Left ventricle myocardium inferior (tissue), 1 donor: ENCODE results near the gene FAF1. TPM values are rescaled to one million over a fixed set of nuclear protein-coding genes. Genes with fewer than 3 reads are reported as not detected.

Experiments
- DNase-seq: peaks from one replicate; pipeline ENCODE4 v3.0.0-alpha.2; 2020
- H3K27ac ChIP-seq: fragments of 200-600 bp; replicated peaks from 2 replicates; pipeline ENCODE4 v1.8.0; 2021
- H3K27me3 ChIP-seq: fragments of 200-600 bp; 2 replicates; pipeline ENCODE4 v1.8.0; 2021; ENCODE audit warnings: low read depth
- H3K36me3 ChIP-seq: fragments of 200-600 bp; 2 replicates; pipeline ENCODE4 v1.8.0; 2021
- H3K4me1 ChIP-seq: fragments of 200-600 bp; 2 replicates; pipeline ENCODE4 v1.8.0; 2021
- H3K4me3 ChIP-seq: fragments of 200-600 bp; 2 replicates; pipeline ENCODE4 v1.8.0; 2021; ENCODE audit warnings: mild to moderate bottlenecking, moderate library complexity
- H3K9me3 ChIP-seq: fragments of 200-600 bp; replicated peaks from 2 replicates; pipeline ENCODE4 v1.8.0; 2021
- intact Hi-C: fragments of 100-400 bp; cut with micrococcal nuclease; formaldehyde crosslinking; loops from one replicate; pipeline ENCODE4 v1.11.0; 2022
- total RNA-seq: library from RNA; stranded (reverse); fragmentation: NEBNext Ultra II Directional; extraction: Animal tissue kit (Norgen Biotek cat#: 25700); gene quantifications from one replicate; pipeline ENCODE4 v1.2.1, GENCODE V29; 2021
- TF ChIP-seq, protein P1 (sequence below): fragments of 200-600 bp; IDR thresholded peaks from 2 replicates; pipeline ENCODE4 v1.8.0; 2021; ENCODE audit warnings: antibody characterized with exemption, mild to moderate bottlenecking, borderline replicate concordance
- donor health status: DM: no; HTN: yes; CAD: no; lungs with severe emphysema.

The FAF1 gene
- total RNA-seq, 1 donor from 2014 or later = 80.0 TPM

DNA sequence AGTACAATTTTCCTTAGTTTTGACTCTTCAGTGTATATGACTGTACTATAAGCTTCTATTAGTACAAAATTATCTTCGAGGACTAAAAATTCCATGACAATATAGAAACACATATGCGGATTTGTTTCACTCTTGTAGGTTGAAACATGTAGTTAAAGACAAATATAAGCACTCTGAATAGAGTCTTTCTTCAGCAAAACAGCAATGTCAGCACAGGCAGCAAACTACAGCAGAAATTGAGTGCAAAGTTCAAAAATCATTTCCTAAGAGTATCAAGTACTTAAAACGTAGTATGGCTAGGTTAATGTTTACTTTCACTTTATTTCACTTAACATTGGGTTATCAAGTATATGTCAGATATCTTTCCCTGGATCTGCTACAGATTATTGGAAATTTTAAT is 106.7 kb downstream of the FAF1 start:
- DNase-seq = no peak
- no peaks in the 10 kb centered on the region for H3K36me3 ChIP-seq
- peaks cover 22% of the 10 kb centered on the region for H3K4me1 ChIP-seq
- no peak overlapping the region for H3K27ac ChIP-seq
- peaks cover 4% of the 10 kb centered on the region for H3K9me3 ChIP-seq
- TF ChIP-seq, protein P1, sequence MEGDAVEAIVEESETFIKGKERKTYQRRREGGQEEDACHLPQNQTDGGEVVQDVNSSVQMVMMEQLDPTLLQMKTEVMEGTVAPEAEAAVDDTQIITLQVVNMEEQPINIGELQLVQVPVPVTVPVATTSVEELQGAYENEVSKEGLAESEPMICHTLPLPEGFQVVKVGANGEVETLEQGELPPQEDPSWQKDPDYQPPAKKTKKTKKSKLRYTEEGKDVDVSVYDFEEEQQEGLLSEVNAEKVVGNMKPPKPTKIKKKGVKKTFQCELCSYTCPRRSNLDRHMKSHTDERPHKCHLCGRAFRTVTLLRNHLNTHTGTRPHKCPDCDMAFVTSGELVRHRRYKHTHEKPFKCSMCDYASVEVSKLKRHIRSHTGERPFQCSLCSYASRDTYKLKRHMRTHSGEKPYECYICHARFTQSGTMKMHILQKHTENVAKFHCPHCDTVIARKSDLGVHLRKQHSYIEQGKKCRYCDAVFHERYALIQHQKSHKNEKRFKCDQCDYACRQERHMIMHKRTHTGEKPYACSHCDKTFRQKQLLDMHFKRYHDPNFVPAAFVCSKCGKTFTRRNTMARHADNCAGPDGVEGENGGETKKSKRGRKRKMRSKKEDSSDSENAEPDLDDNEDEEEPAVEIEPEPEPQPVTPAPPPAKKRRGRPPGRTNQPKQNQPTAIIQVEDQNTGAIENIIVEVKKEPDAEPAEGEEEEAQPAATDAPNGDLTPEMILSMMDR = no peak
- intact Hi-C loops = no loop called here
- H3K4me3 ChIP-seq = no peak overlapping the region
- H3K27me3 ChIP-seq = no peaks in the 10 kb centered on the region

DNA sequence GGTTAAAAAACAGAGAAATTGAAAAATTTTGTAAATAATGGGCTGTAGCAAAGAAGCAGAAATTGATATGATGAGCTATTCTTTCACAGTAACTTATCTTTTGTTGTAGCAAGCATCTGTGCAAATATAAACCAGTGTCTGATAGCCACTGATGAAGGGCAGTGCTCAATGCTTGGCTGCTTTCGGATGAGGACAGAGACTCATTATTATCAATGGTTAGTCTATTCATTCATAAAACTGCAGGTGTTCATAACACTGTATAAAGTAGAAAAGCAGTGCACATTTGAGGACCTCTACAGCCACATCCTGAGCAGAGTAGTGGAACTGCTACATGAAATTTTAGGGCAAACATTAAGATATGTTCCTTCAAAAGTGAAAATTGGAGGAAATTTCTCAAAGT is 107.2 kb downstream of the FAF1 start:
- intact Hi-C loops = no loop called here
- no peak for DNase-seq
- Histone ChIP-seq H3K4me3 (no peak overlapping the region), H3K36me3 (no peaks in the 10 kb centered on the region), H3K27ac (no peak overlapping the region), H3K4me1 (peaks cover 22% of the 10 kb centered on the region), H3K27me3 (no peaks in the 10 kb centered on the region), H3K9me3 (peaks cover 8% of the 10 kb centered on the region)
- TF ChIP-seq, protein P1 = no peak

DNA sequence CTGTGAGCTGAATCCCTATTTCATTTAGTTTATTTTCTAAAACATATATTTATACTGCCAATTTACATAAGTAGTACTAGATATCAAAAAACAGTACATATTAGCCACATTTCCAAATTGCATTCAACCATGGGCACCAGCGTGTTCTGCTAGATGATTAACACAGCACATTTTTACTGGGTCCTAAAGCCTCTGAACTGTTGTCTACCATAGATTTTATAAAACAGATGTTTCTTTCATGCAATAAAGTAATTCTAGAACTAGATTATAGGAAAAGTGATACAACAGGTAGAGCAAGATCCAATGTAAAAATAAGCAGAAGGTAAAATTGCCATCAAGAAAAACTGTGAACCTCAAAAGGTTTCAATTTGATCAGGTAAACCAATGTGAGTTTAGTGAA is 108.6 kb downstream of the FAF1 start:
- intact Hi-C loops = no loop called here
- peaks cover 18% of the 10 kb centered on the region for H3K9me3 ChIP-seq
- H3K27ac ChIP-seq = no peak overlapping the region
- peaks cover 27% of the 10 kb centered on the region for H3K4me1 ChIP-seq
- TF ChIP-seq, protein P1 = no peak
- no peak overlapping the region for H3K4me3 ChIP-seq
- H3K36me3 ChIP-seq = no peaks in the 10 kb centered on the region
- no peak for DNase-seq
- H3K27me3 ChIP-seq = no peaks in the 10 kb centered on the region

DNA sequence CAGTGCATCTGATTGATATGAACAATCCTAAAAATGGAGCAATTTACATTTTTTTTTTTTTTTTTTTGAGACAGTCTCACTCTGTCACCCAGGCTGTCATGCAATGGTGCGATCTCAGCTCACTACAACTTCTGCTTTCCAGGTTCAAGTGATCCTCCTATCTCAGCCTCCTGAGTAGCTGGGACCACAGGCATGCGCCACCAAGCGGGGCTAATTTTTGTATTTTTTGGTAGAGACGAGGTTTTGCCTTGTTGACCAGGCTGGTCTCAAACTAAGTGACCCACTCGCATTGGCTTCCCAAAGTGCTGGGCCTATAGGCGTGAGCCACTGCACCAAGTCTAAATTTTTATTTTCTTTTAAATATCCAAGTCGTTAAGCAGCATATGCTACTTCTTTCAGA is 109.0 kb downstream of the FAF1 start:
- TF ChIP-seq, protein P1 = no peak
- intact Hi-C loops = no loop called here
- no peaks in the 10 kb centered on the region for H3K27me3 ChIP-seq
- no peak overlapping the region for H3K4me3 ChIP-seq
- H3K27ac ChIP-seq = no peak overlapping the region
- peaks cover 18% of the 10 kb centered on the region for H3K9me3 ChIP-seq
- DNase-seq = no peak
- H3K4me1 ChIP-seq = peaks cover 27% of the 10 kb centered on the region
- H3K36me3 ChIP-seq = no peaks in the 10 kb centered on the region

DNA sequence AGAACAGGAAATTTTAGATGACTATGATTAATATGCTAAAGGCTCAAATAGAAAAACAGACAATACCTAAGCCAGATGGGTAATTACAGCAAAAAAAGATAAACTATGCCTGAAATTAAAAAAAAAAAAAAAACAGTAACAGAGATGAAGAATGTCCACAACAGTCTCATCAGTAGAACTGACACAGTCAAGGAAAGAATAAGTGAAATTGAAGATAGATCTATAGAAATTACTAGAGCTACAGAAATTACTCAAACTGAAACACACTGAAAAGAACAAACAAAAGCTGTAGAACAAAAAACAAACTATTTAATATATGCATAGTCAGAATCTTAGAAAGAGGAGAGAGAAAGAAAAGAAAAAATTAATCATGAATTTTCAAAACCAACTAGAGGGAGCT is 112.8 kb downstream of the FAF1 start:
- DNase-seq = no peak
- no peaks in the 10 kb centered on the region for H3K27me3 ChIP-seq
- no peak overlapping the region for H3K4me3 ChIP-seq
- H3K36me3 ChIP-seq = no peaks in the 10 kb centered on the region
- TF ChIP-seq, protein P1 = no peak
- H3K27ac ChIP-seq = no peak overlapping the region
- intact Hi-C loops = no loop called here
- H3K9me3 ChIP-seq = peaks cover 18% of the 10 kb centered on the region
- peaks cover 7% of the 10 kb centered on the region for H3K4me1 ChIP-seq
